HepG2 (cell line): Measurements from ENCODE around the gene MAST1. TPM values are rescaled to one million over a fixed set of nuclear protein-coding genes. Genes with fewer than 3 reads are reported as not detected.

Experiments
- BRCA1 ChIP-seq: sonication (generic); formaldehyde crosslinking; IDR thresholded peaks from 2 replicates; pipeline ENCODE4 v1.4.0; 2020; ENCODE audit warnings: missing genetic modification reagents
- BRD4 ChIP-seq: sonication (generic); formaldehyde crosslinking; IDR thresholded peaks from 2 replicates; pipeline ENCODE4 v1.4.0; 2020; ENCODE audit warnings: missing genetic modification reagents
- CREM ChIP-seq, 2 experiments: sonication (generic) in 1 of 2; formaldehyde crosslinking in 1 of 2; IDR thresholded peaks; 2 replicates each; pipeline versions ENCODE4 v1.4.0 to v1.6.1; 2016 to 2020; ENCODE audit warnings: antibody characterized with exemption in 1 of 2, mild to moderate bottlenecking in 1 of 2, missing genetic modification reagents in 1 of 2
- DZIP1 ChIP-seq: sonication (generic); formaldehyde crosslinking; IDR thresholded peaks from 2 replicates; pipeline ENCODE4 v1.5.0; 2020; ENCODE audit warnings: mild to moderate bottlenecking, missing genetic modification reagents
- ELK4 ChIP-seq: sonication (generic); formaldehyde crosslinking; IDR thresholded peaks from 2 replicates; pipeline ENCODE4 v1.9.0; 2021; ENCODE audit warnings: missing genetic modification reagents, borderline replicate concordance
- ESRRA ChIP-seq: sonication (generic); formaldehyde crosslinking; IDR thresholded peaks from 2 replicates; pipeline ENCODE4 v1.5.1; 2020; ENCODE audit warnings: mild to moderate bottlenecking, low read depth, missing genetic modification reagents
- GATA4 ChIP-seq: sonication (generic); IDR thresholded peaks from 2 replicates; pipeline ENCODE4 v1.6.1; 2016; ENCODE audit warnings: antibody characterized with exemption, low read depth, borderline replicate concordance
- IKZF4 ChIP-seq: sonication (generic); formaldehyde crosslinking; IDR thresholded peaks from 2 replicates; pipeline ENCODE4 v1.5.1; 2020; ENCODE audit warnings: borderline replicate concordance, mild to moderate bottlenecking, low read depth, missing genetic modification reagents; ENCODE audit errors: not compliant biosample characterization
- JARID2 ChIP-seq: sonication (generic); formaldehyde crosslinking; IDR thresholded peaks from 2 replicates; pipeline ENCODE4 v1.8.1; 2023; ENCODE audit warnings: missing genetic modification reagents, inconsistent platforms; ENCODE audit not compliant: insufficient replicate concordance
- KLF6 ChIP-seq: IDR thresholded peaks from 2 replicates; pipeline ENCODE4 v1.8.0; 2016; ENCODE audit warnings: missing biosample characterization, missing genetic modification reagents
- NKX3-1 ChIP-seq: sonication (generic); formaldehyde crosslinking; IDR thresholded peaks from 2 replicates; pipeline ENCODE4 v1.5.0; 2020; ENCODE audit warnings: missing genetic modification reagents
- PAWR ChIP-seq: sonication (generic); formaldehyde crosslinking; IDR thresholded peaks from 2 replicates; pipeline ENCODE4 v1.4.0; 2020; ENCODE audit warnings: missing genetic modification reagents, mild to moderate bottlenecking, borderline replicate concordance
- RFXAP ChIP-seq: sonication (generic); formaldehyde crosslinking; IDR thresholded peaks from 2 replicates; pipeline ENCODE4 v1.4.0; 2020; ENCODE audit warnings: missing genetic modification reagents, borderline replicate concordance
- SP1 ChIP-seq, 2 experiments: fragments of 450-650 bp in 1 of 2; sonication (generic) in 1 of 2; formaldehyde crosslinking in 1 of 2; IDR thresholded peaks; 2 replicates each; pipeline versions ENCODE4 v1.4.0 to v1.6.1; 2016 to 2020; ENCODE audit warnings: missing genetic modification reagents in 1 of 2
- SRY ChIP-seq: sonication (generic); formaldehyde crosslinking; IDR thresholded peaks from 2 replicates; pipeline ENCODE4 v1.8.0; 2022; ENCODE audit warnings: mild to moderate bottlenecking, missing genetic modification reagents
- TEAD2 ChIP-seq: sonication (generic); formaldehyde crosslinking; IDR thresholded peaks from 2 replicates; pipeline ENCODE4 v1.9.0; 2021; ENCODE audit warnings: missing genetic modification reagents
- ZBTB1 ChIP-seq: sonication (generic); formaldehyde crosslinking; IDR thresholded peaks from 2 replicates; pipeline ENCODE4 v1.4.0; 2020; ENCODE audit warnings: missing genetic modification reagents, borderline replicate concordance
- ZBTB34 ChIP-seq: sonication (generic); formaldehyde crosslinking; IDR thresholded peaks from 2 replicates; pipeline ENCODE4 v1.8.0; 2022; ENCODE audit warnings: mild to moderate bottlenecking, missing genetic modification reagents
- ZFAT ChIP-seq: sonication (generic); formaldehyde crosslinking; conservative IDR thresholded peaks from 2 replicates; pipeline ENCODE4 v1.8.1; 2023; ENCODE audit warnings: missing genetic modification reagents, inconsistent platforms
- ZNF234 ChIP-seq: sonication (generic); formaldehyde crosslinking; conservative IDR thresholded peaks from 2 replicates; pipeline ENCODE4 v1.5.1; 2020; ENCODE audit warnings: mild to moderate bottlenecking, missing genetic modification reagents
- ZNF432 ChIP-seq: sonication (generic); formaldehyde crosslinking; IDR thresholded peaks from 2 replicates; pipeline ENCODE4 v1.5.0; 2020; ENCODE audit warnings: missing genetic modification reagents, mild to moderate bottlenecking, borderline replicate concordance
- ZNF557 ChIP-seq: sonication (generic); formaldehyde crosslinking; IDR thresholded peaks from 2 replicates; pipeline ENCODE4 v1.4.0; 2020; ENCODE audit warnings: missing genetic modification reagents
- polyA plus RNA-seq, 8 experiments: library from polyadenylated mRNA; depleted of rRNA in 3 of 8; stranded (reverse) in 7 of 8; unstranded in 1 of 8; fragments of >200 nt; fragmentation: Illumina TruSeq in 4 of 8; extraction: Trizol in 4 of 8; gene quantifications; 2 replicates each; pipeline versions ENCODE4 v1.2.1 to v1.2.3, GENCODE V29; 2011 to 2016; ENCODE audit warnings: low read depth in 4 of 8, missing spikeins in 1 of 8, mixed read lengths in 1 of 8; ENCODE audit not compliant: insufficient read depth in 1 of 8
- total RNA-seq, 5 experiments: library from RNA; depleted of rRNA; stranded (reverse); fragments of >200 nt; fragmentation: Illumina TruSeq; extraction: Trizol; gene quantifications; 2 replicates each; pipeline ENCODE4 v1.2.3, GENCODE V29; 2016; ENCODE audit warnings: low read depth in 1 of 5

Gene MAST1
- total and polyA plus RNA-seq, 2 of the 13 experiments (the other 11 are each of a cell fraction or from before 2014, with no cell fraction given), result 0.73 to 4.7 TPM

GRCh38 chr19:12792051-12792852 is 46.1 kb upstream of the MAST1 start (continued):
- TF ChIP-seq RFXAP (CRISPR knock-in tag), result peak; percentile 14; the same call in 1 of the 2 replicates
- 0 out of 2 replicates have a peak, but pooled peaks have one; percentile 40 for TF ChIP-seq ZBTB34
- peak; percentile 30; the same call in 1 of the 2 replicates for TF ChIP-seq CREM (IDR thresholded peaks at IDR 0.05)
- no peak for TF ChIP-seq CREM (CRISPR knock-in tag; IDR thresholded peaks at IDR 0.05)
- TF ChIP-seq GATA4, result no peak
- no peak for TF ChIP-seq ZFAT (CRISPR knock-in tag)
- TF ChIP-seq ZNF234, result no peak
- peak; percentile 53; the same call in 1 of the 2 replicates for TF ChIP-seq ELK4
- TF ChIP-seq TEAD2 (CRISPR knock-in tag), result no peak
- TF ChIP-seq ZNF432 (CRISPR knock-in tag), result no peak
- TF ChIP-seq ESRRA, result peak; percentile 20; the same call in 1 of the 2 replicates
- no peak for TF ChIP-seq SP1 (IDR thresholded peaks at IDR 0.05)
- no peak for TF ChIP-seq SP1 (CRISPR knock-in tag; IDR thresholded peaks at IDR 0.05)
- peak; percentile 25; the same call in 1 of the 2 replicates for TF ChIP-seq BRD4 (CRISPR knock-in tag)
- no peak for TF ChIP-seq JARID2 (CRISPR knock-in tag)
- TF ChIP-seq SRY (CRISPR knock-in tag), result no peak; the same call in none of the 2 replicates
- peak; percentile 61; the same call in 1 of the 2 replicates for TF ChIP-seq NKX3-1
- TF ChIP-seq DZIP1 (CRISPR knock-in tag), result 0 out of 2 replicates have a peak, but pooled peaks have one; percentile 46
- no peak for TF ChIP-seq ZBTB1
- TF ChIP-seq BRCA1, result no peak
- no peak for TF ChIP-seq PAWR (CRISPR knock-in tag)
- TF ChIP-seq KLF6 (CRISPR knock-in tag), result no peak
- TF ChIP-seq ZNF557 (CRISPR knock-in tag), result no peak
- TF ChIP-seq IKZF4 (CRISPR knock-in tag), result no peak
